BE2C (cell line): ENCODE data around the gene RPL39L.

Experiments
- DNase-seq: peaks from one replicate; pipeline ENCODE4 v3.0.0-alpha.2; 2020
- H3K27me3 ChIP-seq: fragments of 250-450 bp; sonication (Bioruptor Pico); 2 replicates; pipeline ENCODE4 v1.5.1; 2020; ENCODE audit warnings: mild to moderate bottlenecking
- H3K36me3 ChIP-seq: fragments of 250-450 bp; sonication (Bioruptor Pico); 2 replicates; pipeline ENCODE4 v1.5.1; 2020; ENCODE audit warnings: mild to moderate bottlenecking
- H3K4me1 ChIP-seq: fragments of 250-450 bp; sonication (Bioruptor Pico); 2 replicates; pipeline ENCODE4 v1.5.1; 2020
- H3K4me3 ChIP-seq: 2 replicates; pipeline ENCODE4 v1.5.1; 2011; ENCODE audit warnings: low read depth, low read length
- H3K9me3 ChIP-seq: fragments of 250-450 bp; sonication (Bioruptor Pico); 2 replicates; pipeline ENCODE4 v1.5.1; 2020
- TF ChIP-seq, protein P1 (sequence below): IDR thresholded peaks from 2 replicates; pipeline ENCODE4 v1.5.1; 2012; ENCODE audit warnings: mild to moderate bottlenecking, low read depth, low read length

The RPL39L gene

DNA sequence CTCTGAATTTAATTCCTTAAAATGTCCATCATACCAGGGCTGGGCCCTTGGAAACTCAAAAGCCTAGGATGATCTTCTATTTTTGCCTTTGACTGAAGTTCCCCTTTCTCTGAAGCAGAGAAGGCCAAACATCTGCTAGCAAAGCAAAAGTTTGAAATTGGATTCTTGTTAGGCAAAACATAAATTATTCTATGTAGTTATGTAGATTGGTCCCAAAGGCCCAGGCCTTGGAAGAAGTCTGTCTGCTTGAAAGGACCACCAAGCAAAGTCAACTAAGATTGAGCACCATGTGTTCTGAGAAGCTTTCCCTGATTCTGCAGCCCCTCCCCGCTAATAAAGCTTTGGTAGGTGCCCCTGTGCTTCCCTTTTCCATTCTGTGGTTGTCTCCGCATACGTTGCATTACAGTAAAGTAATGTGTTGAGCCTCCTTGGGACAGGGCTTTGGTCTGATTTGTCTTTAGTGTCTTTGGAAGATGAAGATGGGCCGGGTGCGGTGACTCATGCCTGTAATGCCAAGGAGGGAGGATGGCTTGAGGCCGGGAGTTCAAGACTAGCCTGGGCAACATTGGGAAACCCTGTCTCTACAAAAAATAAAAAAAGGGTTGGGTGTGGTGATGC, 56.4 kb downstream of the RPL39L start:
- Histone ChIP-seq H3K4me3 (no peak overlapping the region), H3K9me3 (no peaks in the 10 kb centered on the region), H3K36me3 (no peaks in the 10 kb centered on the region), H3K4me1 (no peaks in the 10 kb centered on the region), H3K27me3 (no peaks in the 10 kb centered on the region)
- TF ChIP-seq, protein P1, sequence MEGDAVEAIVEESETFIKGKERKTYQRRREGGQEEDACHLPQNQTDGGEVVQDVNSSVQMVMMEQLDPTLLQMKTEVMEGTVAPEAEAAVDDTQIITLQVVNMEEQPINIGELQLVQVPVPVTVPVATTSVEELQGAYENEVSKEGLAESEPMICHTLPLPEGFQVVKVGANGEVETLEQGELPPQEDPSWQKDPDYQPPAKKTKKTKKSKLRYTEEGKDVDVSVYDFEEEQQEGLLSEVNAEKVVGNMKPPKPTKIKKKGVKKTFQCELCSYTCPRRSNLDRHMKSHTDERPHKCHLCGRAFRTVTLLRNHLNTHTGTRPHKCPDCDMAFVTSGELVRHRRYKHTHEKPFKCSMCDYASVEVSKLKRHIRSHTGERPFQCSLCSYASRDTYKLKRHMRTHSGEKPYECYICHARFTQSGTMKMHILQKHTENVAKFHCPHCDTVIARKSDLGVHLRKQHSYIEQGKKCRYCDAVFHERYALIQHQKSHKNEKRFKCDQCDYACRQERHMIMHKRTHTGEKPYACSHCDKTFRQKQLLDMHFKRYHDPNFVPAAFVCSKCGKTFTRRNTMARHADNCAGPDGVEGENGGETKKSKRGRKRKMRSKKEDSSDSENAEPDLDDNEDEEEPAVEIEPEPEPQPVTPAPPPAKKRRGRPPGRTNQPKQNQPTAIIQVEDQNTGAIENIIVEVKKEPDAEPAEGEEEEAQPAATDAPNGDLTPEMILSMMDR: no peak
- no peak for DNase-seq

DNA sequence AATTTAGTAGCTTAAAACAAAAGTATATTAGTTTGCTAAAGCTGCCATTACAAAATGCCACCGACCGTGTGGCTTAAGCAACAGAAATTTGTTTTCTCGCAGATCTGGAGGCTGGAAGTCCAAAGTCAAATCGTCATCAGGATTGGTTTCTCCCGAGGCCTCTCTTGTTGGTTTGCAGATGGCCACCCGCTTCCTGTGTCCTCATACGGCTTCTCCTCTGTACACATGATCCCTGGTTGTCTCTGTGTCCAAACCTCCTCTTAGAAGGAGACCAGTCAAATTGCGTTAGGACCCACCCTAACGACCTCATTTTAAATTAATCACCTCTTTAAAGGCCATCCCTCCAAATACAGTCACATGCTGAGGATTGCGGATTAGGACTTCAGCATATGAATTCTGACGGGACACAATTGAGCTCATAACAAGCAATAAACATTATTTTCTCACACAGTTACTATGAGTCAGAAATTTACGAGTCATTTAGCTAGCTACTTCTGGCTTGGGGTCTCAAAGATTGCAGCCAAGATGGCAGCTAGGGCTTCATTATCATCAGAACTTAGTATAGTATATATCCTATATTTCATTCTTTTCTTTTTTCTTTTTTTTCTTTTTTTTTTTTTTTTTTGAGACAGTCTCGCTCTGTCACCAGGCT, 58.4 kb downstream of the RPL39L start:
- H3K36me3 ChIP-seq: no peaks in the 10 kb centered on the region
- no peaks in the 10 kb centered on the region for H3K4me1 ChIP-seq
- H3K9me3 ChIP-seq: no peaks in the 10 kb centered on the region
- no peak overlapping the region for H3K4me3 ChIP-seq
- no peak for DNase-seq
- TF ChIP-seq, protein P1: no peak
- H3K27me3 ChIP-seq: no peaks in the 10 kb centered on the region

DNA sequence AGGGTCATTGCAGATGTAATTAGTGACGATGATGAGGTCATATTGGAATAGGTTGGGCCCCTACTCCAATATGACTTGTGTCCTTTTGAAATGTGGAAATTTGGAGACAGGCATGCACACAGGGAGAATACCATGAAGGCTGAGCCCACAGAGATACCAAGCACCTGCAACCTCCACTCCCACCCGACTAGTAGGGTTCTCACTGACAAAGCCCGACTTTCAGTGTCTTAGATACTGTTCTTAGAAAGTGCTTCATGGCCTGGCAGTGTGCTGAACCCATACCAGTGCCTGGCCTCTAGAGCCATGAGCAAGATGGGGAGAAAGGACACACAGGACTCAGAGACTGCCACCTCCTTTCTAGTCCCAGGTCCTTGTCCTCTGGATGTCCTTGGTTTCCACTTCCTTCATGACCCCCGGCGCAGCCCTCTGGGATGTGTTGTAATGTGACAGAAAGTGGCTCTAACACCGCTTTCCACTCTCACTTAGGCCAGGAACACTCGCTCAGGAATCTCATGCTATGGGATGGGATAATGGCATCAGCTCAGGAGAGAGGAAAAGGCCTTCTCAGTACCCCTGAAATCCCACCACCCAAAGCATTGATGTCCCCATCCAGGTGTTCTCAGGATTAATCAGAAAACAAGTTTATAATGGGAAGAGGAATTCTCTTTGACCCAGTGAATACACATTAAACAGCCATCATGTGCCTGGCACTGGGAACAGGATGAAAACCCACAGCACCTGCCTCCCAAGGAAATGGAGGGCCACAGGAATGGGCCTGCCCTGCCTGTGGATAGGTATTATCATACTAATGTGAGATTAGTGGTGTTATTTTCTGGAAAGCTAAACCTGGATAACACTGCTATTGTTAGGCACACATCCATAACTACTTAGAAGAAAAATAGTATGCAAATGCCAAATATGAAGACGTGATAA, 59.9 kb downstream of the RPL39L start:
- no peaks in the 10 kb centered on the region for H3K9me3 ChIP-seq
- no peak for DNase-seq
- no peaks in the 10 kb centered on the region for H3K4me1 ChIP-seq
- TF ChIP-seq, protein P1: no peak
- H3K36me3 ChIP-seq: no peaks in the 10 kb centered on the region
- no peak overlapping the region for H3K4me3 ChIP-seq
- no peaks in the 10 kb centered on the region for H3K27me3 ChIP-seq

DNA sequence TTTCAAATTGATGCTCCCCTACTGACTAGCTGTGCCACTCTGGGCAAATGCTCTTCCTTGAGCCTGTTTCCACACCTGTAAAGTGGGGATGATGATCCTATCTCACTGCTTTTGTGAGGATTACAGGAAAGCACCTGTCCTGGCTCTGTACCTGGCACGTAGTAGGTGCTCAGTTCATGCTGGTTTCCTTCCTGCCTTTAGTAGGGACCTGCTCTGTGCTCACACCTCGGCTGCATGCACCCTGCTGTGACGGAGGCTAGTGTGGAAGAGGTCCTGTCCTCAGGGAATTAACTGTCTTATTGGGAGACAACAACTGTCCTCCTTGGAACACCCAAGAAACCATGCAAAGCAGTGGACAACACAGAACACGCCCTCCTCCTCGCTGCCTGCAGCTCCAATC, 61.8 kb downstream of the RPL39L start:
- no peaks in the 10 kb centered on the region for H3K36me3 ChIP-seq
- no peak for DNase-seq
- no peaks in the 10 kb centered on the region for H3K4me1 ChIP-seq
- TF ChIP-seq, protein P1: no peak
- no peaks in the 10 kb centered on the region for H3K27me3 ChIP-seq
- no peak overlapping the region for H3K4me3 ChIP-seq
- H3K9me3 ChIP-seq: no peaks in the 10 kb centered on the region

DNA sequence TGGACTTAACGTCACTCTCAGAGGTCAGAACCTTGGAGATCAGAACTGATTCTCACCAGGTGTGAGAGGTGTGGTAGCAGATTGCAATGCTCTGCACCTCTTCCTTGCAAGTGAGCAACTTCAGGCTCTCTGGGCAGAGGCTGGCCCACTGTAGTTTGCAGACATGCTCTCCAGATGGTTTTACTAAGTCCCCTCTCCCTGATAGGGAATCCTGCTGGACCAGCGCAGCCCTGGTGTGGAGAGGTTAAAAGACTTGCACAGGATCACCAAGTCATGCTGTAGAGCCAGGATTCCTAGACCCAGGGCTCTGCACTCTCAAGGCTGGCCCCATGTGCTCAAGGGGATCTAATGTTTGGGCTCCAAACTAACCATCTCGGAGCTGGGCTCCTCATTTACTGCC, 62.2 kb downstream of the RPL39L start:
- no peaks in the 10 kb centered on the region for H3K27me3 ChIP-seq
- no peak overlapping the region for H3K4me3 ChIP-seq
- H3K4me1 ChIP-seq: no peaks in the 10 kb centered on the region
- no peaks in the 10 kb centered on the region for H3K9me3 ChIP-seq
- H3K36me3 ChIP-seq: no peaks in the 10 kb centered on the region
- no peak for DNase-seq
- TF ChIP-seq, protein P1: no peak
